COLO668 (cell line): ENCODE results near the gene AGTRAP.

Experiments used
- DNase-seq: peaks from one replicate; lab custom pipeline; 2025; ENCODE audit not compliant: unreplicated experiment; lab: John Stamatoyannopoulos, UW

Gene AGTRAP

GRCh38 chr1:11705596-11705995 lies 30.3 kb upstream of the AGTRAP start:
- no peak for DNase-seq

GRCh38 chr1:11706292-11706691 lies 29.6 kb upstream of the AGTRAP start:
- DNase-seq: no peak

DNA sequence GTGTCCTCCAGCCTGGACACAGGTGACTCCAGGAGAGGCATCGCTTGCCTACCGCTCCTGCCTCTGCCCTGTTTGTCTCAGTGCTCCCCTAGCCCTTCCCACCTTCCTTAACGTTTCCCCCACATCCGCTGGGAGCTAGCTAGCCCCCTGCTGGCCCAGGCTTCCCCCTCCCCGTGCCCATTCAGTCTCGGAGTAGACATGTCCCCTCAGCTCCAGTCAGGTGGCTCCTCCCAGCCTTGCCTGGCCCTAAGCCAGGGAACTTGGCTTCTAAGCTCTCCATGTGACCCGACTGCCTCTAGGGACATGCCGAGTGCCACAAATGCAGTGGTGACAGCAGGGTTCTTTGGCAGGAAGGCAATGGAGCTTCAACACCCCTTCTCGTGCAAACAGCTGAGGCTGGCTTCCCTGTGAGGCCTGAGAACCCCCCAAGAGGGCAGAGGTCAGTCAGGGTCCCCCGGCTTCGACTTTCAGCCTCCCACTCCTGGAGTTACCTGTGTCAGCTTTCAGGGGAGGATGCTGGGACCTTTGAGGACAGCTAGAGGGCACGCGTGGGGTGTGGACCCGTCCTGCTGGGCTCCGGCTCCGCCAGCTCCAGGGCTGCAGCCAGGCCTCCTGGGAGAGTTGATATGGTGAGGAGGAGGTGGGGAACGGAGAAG lies 28.2 kb upstream of the AGTRAP start:
- peak; percentile 39 for DNase-seq

- no peak for DNase-seq
These were observed 27.2 kb upstream of the AGTRAP start for GRCh38 chr1:11708554-11709350.

- DNase-seq: no peak
These were observed 24.4 kb upstream of the AGTRAP start for GRCh38 chr1:11711490-11711889.

DNA sequence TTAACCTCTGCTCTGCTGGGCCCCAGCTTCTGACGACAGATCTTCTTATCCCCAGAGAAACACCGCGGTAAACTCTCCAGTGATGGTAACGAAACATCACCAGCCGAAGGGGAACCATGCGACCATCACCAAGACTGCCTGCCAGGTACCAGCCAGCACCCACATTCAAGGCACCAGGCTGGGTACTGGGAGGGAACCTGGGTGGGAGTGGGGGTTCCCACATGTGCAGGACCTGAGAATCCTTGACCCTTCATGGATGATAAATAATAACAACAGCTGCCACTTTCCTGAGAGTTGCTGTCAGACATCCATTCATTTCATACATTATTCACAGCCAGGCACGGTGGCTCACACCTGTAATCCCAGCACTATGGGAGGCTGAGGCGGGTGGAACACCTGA lies 23.7 kb upstream of the AGTRAP start:
- DNase-seq: no peak

- no peak for DNase-seq
These were observed 22.8 kb upstream of the AGTRAP start for GRCh38 chr1:11713095-11713494.

DNA sequence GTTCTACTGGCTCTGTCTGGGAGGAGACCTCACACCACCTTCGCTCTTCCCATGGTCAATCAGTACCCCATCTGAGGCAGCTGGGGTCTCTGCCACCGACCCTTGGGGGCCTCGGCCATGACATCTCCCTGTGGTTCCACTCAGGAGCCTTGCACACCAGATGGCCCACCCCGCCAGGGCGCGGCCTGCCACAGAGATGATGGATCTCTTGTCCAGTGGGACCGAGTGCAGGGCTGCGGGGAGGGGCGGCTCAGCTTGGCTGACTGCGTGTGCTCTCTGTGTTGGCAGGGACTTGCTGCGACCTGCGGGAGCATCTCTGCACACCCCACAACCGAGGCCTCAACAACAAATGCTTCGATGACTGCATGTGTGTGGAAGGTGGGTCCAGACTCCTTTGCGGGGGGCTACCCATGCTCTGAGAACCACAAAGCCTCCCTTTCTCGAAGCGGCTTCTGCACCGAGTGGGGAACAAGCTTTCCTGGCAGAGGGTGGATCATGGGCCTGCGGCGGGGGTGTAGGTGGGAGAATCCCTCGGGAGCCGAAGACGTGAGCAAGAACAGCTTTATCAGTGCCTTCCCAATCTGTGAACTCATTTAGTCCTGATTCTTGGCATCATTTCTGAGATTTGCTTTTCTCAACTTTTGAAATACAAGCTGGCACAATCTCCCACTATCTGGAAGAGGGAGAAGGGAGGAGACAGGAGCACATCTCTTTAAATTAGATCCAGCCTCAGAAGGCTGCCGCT lies 20.9 kb upstream of the AGTRAP start:
- no peak for DNase-seq

DNA sequence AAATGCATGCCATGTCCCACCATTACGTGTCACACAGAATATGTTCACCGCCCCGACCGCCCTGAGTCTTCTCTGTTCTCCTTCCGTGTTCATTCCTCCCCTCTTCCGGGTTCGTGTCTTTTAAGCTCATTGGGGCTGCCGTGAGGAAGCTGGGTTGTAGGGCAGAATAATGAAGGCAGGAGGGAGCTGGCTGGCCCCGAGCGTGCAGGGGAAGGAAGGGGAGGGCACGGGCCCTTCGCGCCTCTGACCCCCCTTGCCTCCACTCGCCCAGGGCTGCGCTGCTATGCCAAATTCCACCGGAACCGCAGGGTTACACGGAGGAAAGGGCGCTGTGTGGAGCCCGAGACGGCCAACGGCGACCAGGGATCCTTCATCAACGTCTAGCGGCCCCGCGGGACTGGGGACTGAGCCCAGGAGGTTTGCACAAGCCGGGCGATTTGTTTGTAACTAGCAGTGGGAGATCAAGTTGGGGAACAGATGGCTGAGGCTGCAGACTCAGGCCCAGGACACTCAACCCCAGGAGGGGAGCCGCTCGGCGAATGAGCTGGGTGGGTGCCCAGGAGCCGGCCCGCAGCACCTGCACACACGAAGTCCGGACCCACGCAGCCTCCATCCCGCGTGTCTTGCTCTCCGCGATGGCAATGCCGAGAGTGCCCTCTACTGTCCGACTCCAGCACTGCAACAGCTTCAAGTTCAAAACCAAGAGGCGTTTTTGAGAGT lies 16.5 kb upstream of the AGTRAP start:
- peak; percentile 76 for DNase-seq

GRCh38 chr1:11720033-11720376 lies 15.9 kb upstream of the AGTRAP start:
- no peak for DNase-seq

DNA sequence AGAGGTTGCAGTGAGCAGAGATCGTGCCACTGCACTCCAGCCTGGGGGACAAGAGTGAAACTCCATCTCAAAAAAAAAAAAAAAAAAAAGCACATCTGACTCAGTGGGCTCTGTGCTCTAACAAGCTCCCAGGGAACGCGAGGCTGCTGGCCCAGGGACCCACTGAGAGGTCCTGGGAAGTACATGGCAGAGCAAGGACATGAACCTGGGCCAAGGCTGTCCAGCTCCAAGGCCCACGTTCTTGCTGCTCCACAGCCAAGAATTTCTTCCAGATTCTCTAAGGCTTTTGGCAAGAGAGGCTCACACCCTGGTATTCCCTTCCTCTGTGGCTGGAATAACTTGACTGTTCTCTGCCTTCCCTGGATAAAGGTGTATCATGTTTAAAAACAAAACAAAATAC lies 15.4 kb upstream of the AGTRAP start:
- DNase-seq: no peak

DNA sequence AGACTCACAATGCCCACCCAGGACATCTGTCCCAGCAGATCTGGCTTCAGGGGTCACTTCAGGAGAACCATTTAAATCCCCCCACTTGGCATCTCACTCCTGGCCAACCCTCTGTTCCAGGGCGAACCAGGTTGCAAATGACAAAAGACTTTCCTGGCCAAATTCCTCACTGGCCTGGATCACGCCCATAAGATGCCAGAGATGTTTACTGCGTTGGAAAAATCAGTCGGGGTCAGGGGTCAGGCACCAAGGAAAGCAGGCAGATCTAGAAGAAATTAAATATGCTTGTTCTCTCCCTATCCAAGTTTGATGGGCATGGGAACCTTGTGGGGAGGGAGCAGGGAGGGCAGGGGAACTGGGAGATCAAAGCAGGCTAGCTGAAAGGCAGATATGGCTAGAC lies 14.6 kb upstream of the AGTRAP start:
- DNase-seq: no peak

GRCh38 chr1:11722538-11722937 lies 13.4 kb upstream of the AGTRAP start:
- no peak for DNase-seq

GRCh38 chr1:11725616-11726015 lies 10.3 kb upstream of the AGTRAP start:
- DNase-seq: no peak

GRCh38 chr1:11727119-11727518 lies 8.8 kb upstream of the AGTRAP start:
- no peak for DNase-seq

DNA sequence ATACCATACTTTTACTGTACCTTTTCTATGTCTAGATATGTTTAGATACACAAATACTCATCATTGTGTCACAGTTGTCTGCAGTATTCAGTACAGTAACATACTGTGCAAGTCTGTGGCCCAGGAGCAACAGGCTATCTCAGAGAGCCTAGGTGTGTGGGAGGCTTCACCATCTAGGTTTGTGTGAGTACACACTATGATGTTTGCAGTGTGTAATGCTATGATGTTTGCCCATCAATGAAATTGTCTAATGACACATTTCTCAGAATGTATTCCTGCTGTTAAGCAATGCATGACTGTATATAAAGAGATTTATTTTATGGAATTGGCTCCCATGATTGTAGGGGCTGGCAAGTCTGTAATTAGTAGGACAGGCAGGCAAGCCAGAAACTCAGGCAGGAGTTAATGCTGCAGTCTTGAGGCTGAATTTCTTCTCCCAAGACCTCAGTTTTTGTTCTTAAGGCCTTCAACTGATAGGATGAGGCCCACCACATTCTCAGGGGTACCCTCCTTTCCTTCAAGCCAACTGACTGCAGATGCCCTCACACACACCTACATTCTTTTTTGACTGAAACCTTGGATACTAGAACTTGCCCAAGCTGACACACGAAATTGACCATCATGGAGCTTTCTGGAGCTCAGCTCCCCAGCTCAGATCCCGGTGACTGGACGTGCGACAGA lies 7.7 kb upstream of the AGTRAP start:
- DNase-seq: no peak

DNA sequence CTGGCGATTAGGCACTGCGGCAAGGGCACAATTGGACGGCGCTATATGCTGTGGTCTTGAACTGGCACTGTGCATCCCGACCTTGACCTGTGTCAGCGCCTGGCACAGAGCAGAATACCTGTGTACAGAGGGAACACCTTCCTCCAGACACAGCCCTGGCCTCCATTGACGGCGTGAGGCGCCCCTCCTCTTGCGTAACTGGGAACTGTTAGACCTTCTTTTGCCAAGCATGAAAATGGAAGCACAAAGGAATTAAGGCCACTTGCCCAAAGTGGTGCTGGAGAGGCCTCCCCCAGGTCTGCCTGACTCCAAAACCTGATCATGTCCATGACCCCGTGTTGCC lies 6.8 kb upstream of the AGTRAP start:
- DNase-seq: no peak

GRCh38 chr1:11729498-11730428 lies 6.2 kb upstream of the AGTRAP start:
- DNase-seq: no peak

DNA sequence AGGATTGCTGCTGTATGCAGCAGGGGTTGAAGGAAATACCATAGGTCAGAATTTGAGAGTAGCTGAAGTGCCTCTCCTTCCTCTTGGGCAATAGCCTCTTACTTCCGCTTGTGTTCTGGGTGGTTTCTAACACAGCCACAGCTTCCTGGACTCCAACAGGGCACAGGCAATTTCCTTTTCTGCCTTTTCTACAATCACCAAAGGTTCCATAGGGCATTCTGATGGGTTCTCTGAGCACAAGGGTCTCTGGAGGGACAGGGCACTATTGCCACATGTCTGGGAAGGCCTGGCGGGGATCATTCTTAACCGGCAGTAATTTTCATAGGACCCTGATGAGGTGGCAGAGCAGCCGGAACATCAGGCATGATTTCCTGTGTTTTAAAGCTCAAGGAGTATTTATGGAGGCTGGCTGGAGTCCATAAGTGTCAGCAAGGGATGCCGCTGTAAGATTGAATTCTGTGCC lies 5.5 kb upstream of the AGTRAP start:
- DNase-seq: no peak
